Body of pancreas (tissue), 4 donors: ENCODE data around the gene PDK4. TPM values are rescaled to one million over a fixed set of nuclear protein-coding genes. Genes with fewer than 3 reads are reported as not detected.
A peak's percentile ranks its signal among the peaks of the same experiment; 100 is the strongest.

Source experiments
- ATAC-seq: fragments of 150-250 bp; one replicate; pipeline ENCODE4 v1.9.1; 2016
- DNase-seq, 4 donors: peaks; one replicate each; pipeline ENCODE4 v3.0.0-alpha.2; 2019
- H3K27ac ChIP-seq, 4 donors: fragments of 200-600 bp; sonication (generic); 1 replicate in 3 of 4; 2 replicates in 1 of 4; pipeline versions ENCODE4 v1.5.1 to v1.6.1; 2016 to 2019; ENCODE audit warnings: mild to moderate bottlenecking in 1 of 4, mixed read lengths in 1 of 4, moderate library complexity in 1 of 4
- H3K27me3 ChIP-seq, 2 donors: fragments of 200-600 bp; sonication (generic); one replicate each; pipeline ENCODE4 v1.6.0; 2016; ENCODE audit warnings: mild to moderate bottlenecking in 1 of 2
- H3K36me3 ChIP-seq, 2 donors: fragments of 200-600 bp; sonication (generic); replicated peaks in 1 of 2; 2 replicates each; pipeline ENCODE4 v1.5.1; 2016; ENCODE audit warnings: low read depth in 2 of 2; ENCODE audit not compliant: insufficient read depth in 1 of 2
- H3K4me1 ChIP-seq: fragments of 200-600 bp; sonication (generic); one replicate; pipeline ENCODE4 v1.6.0; 2016
- H3K4me3 ChIP-seq, 2 donors: fragments of 200-600 bp; sonication (generic); 1 replicate in 1 of 2; 2 replicates in 1 of 2; pipeline ENCODE4 v1.5.1; 2016 to 2019
- H3K9me3 ChIP-seq, 3 donors: fragments of 200-600 bp; sonication (generic); 1 replicate in 2 of 3; 2 replicates in 1 of 3; pipeline ENCODE4 v1.5.1; 2016
- CTCF ChIP-seq, 7 experiments: fragments of 450-650 bp in 4 of 7; fragments of 200-600 bp in 3 of 7; sonication (generic) in 3 of 7; IDR thresholded peaks; one replicate each; pipeline ENCODE4 v1.5.1; 2016 to 2019; ENCODE audit warnings: antibody characterized with exemption in 7 of 7
- POLR2A ChIP-seq, 3 donors: fragments of 450-650 bp; IDR thresholded peaks; one replicate each; pipeline ENCODE4 v1.6.1; 2016; ENCODE audit warnings: antibody characterized with exemption in 3 of 3, mild to moderate bottlenecking in 2 of 3
- WGBS, 2 donors: methylation state at CpG; one replicate each; pipeline ENCODE4 v1.1.5; 2017; 5-methylcytosine and 5-hydroxymethylcytosine counted together
- intact Hi-C: fragments of 100-400 bp; cut with DNase I; formaldehyde crosslinking; loops from one replicate; pipeline ENCODE4 v1.15.1; 2023
- total RNA-seq, 2 donors: library from RNA; depleted of rRNA; stranded (reverse); fragments of >200 nt; gene quantifications; one replicate each; pipeline ENCODE4 v1.1.0, GENCODE V29; 2016

The PDK4 gene
- total RNA-seq, 2 donors from 2014 or later: 234 to 308 TPM

GRCh38 chr7:95622859-95623258, 26.5 kb upstream of the PDK4 start:
- TF ChIP-seq CTCF (IDR thresholded peaks at IDR 0.05): no peak
- no peak for TF ChIP-seq POLR2A (IDR thresholded peaks at IDR 0.05)
- Histone ChIP-seq H3K27me3 (no peaks in the 10 kb centered on the region), H3K27ac (peak overlapping the region; percentile 70 to 89 (median 79)), H3K4me3 (no peak overlapping the region), H3K9me3 (no peaks in the 10 kb centered on the region), H3K36me3 (no peaks in the 10 kb centered on the region), H3K4me1 (peaks cover 39% of the 10 kb centered on the region)
- peak; percentile 61 for ATAC-seq
- DNase-seq: no peak
- WGBS, 2 donors: 52 to 54% methylated on average over 3 of the region's 3 CpGs
- intact Hi-C loops: no loop called here

- H3K9me3 ChIP-seq: no peaks in the 10 kb centered on the region
- H3K4me3 ChIP-seq: no peak overlapping the region
- no peaks in the 10 kb centered on the region for H3K27me3 ChIP-seq
- TF ChIP-seq POLR2A (IDR thresholded peaks at IDR 0.05) (no peak), CTCF (IDR thresholded peaks at IDR 0.05) (no peak)
- ATAC-seq (peak; percentile 44), DNase-seq (peak in 2 of 4 donors; percentile 22 to 35)
- peaks cover 38% of the 10 kb centered on the region for H3K4me1 ChIP-seq
- H3K36me3 ChIP-seq: no peaks in the 10 kb centered on the region
- H3K27ac ChIP-seq: peak overlapping the region; percentile 70 to 89 (median 79)
- intact Hi-C loops: no loop called here
Observed at GRCh38 chr7:95622001-95622549, 25.8 kb upstream of the PDK4 start.

GRCh38 chr7:95621404-95621803, 25.1 kb upstream of the PDK4 start:
- H3K27ac ChIP-seq: peak overlapping the region; percentile 70 to 89 (median 79)
- intact Hi-C loops: no loop called here
- DNase-seq: peak; percentile 39 to 70 (median 66)
- H3K4me1 ChIP-seq: peaks cover 38% of the 10 kb centered on the region
- H3K4me3 ChIP-seq: no peak overlapping the region
- 41 to 42% methylated on average over 1 of the region's 1 CpG for WGBS, 2 donors
- H3K9me3 ChIP-seq: no peaks in the 10 kb centered on the region
- no peaks in the 10 kb centered on the region for H3K36me3 ChIP-seq
- no peak for TF ChIP-seq POLR2A (IDR thresholded peaks at IDR 0.05)
- TF ChIP-seq CTCF (IDR thresholded peaks at IDR 0.05): no peak
- no peaks in the 10 kb centered on the region for H3K27me3 ChIP-seq
- peak; percentile 91 for ATAC-seq

- 58 to 75% methylated on average over 3 of the region's 3 CpGs for WGBS, 2 donors
- Histone ChIP-seq H3K4me1 (peaks cover 38% of the 10 kb centered on the region), H3K27ac (peak overlapping the region; percentile 70 to 89 (median 79)), H3K27me3 (no peaks in the 10 kb centered on the region), H3K9me3 (no peaks in the 10 kb centered on the region), H3K4me3 (no peak overlapping the region), H3K36me3 (no peaks in the 10 kb centered on the region)
- intact Hi-C loops: no loop called here
- DNase-seq: no peak
- ATAC-seq: no peak
- TF ChIP-seq CTCF (IDR thresholded peaks at IDR 0.05) (no peak), POLR2A (IDR thresholded peaks at IDR 0.05) (no peak)
Observed at GRCh38 chr7:95620631-95621030, 24.3 kb upstream of the PDK4 start.

GRCh38 chr7:95619921-95620320, 23.6 kb upstream of the PDK4 start:
- no peaks in the 10 kb centered on the region for H3K36me3 ChIP-seq
- WGBS, 2 donors: 55 to 70% methylated on average over 1 of the region's 1 CpG
- H3K9me3 ChIP-seq: no peaks in the 10 kb centered on the region
- no peaks in the 10 kb centered on the region for H3K27me3 ChIP-seq
- TF ChIP-seq CTCF (IDR thresholded peaks at IDR 0.05) (no peak), POLR2A (IDR thresholded peaks at IDR 0.05) (no peak)
- H3K27ac ChIP-seq: no peak overlapping the region
- DNase-seq (no peak), ATAC-seq (no peak)
- H3K4me3 ChIP-seq: no peak overlapping the region
- peaks cover 38% of the 10 kb centered on the region for H3K4me1 ChIP-seq
- intact Hi-C loops: no loop called here
